HG02884 (cell line): ENCODE results near the gene INHBC.
A peak's percentile ranks its signal among the peaks of the same experiment; 100 is the strongest.

Experiments used
- ATAC-seq: cut with Tn5 transposase; IDR thresholded peaks from one replicate; pipeline ENCODE4 v1.9.1; 2021; ENCODE audit warnings: mild to moderate bottlenecking, moderate library complexity; ENCODE audit not compliant: unreplicated experiment

The INHBC gene

GRCh38 chr12:57465747-57466505, 31.3 kb downstream of the INHBC start:
- no peak for ATAC-seq

GRCh38 chr12:57467212-57467874, 32.8 kb downstream of the INHBC start:
- ATAC-seq = no peak

- no peak for ATAC-seq
Measured at GRCh38 chr12:57467915-57468314, 33.3 kb downstream of the INHBC start.

GRCh38 chr12:57469296-57470164, 34.9 kb downstream of the INHBC start:
- ATAC-seq = no peak

- ATAC-seq = no peak
Measured at GRCh38 chr12:57470286-57470969, 35.8 kb downstream of the INHBC start.

- ATAC-seq = no peak
Measured at GRCh38 chr12:57470970-57471656, 36.5 kb downstream of the INHBC start.

- no peak for ATAC-seq
Measured at GRCh38 chr12:57471661-57472060, 37.1 kb downstream of the INHBC start.

- ATAC-seq = no peak
Measured at GRCh38 chr12:57472391-57472790, 37.8 kb downstream of the INHBC start.

- ATAC-seq = no peak
Measured at GRCh38 chr12:57473392-57473791, 38.8 kb downstream of the INHBC start.

- no peak for ATAC-seq
Measured at GRCh38 chr12:57473886-57474285, 39.3 kb downstream of the INHBC start.

- ATAC-seq = no peak
Measured at GRCh38 chr12:57474430-57474829, 39.8 kb downstream of the INHBC start.

- ATAC-seq = no peak
Measured at GRCh38 chr12:57474862-57475261, 40.3 kb downstream of the INHBC start.

- ATAC-seq = no peak
Measured at GRCh38 chr12:57475271-57476161, 40.9 kb downstream of the INHBC start.

- ATAC-seq = no peak
Measured at GRCh38 chr12:57476162-57476992, 41.8 kb downstream of the INHBC start.

GRCh38 chr12:57476993-57477709, 42.6 kb downstream of the INHBC start:
- ATAC-seq = no peak

GRCh38 chr12:57477710-57478681, 43.4 kb downstream of the INHBC start:
- ATAC-seq = peak; percentile 41

- no peak for ATAC-seq
Measured at GRCh38 chr12:57479043-57479375, 44.4 kb downstream of the INHBC start.
